ENCODE measurements around the gene STK4.

The STK4 gene

GRCh38 chr20:45091366-45091765, 125.1 kb downstream of the STK4 start:
- no peak for DNase-seq

DNA sequence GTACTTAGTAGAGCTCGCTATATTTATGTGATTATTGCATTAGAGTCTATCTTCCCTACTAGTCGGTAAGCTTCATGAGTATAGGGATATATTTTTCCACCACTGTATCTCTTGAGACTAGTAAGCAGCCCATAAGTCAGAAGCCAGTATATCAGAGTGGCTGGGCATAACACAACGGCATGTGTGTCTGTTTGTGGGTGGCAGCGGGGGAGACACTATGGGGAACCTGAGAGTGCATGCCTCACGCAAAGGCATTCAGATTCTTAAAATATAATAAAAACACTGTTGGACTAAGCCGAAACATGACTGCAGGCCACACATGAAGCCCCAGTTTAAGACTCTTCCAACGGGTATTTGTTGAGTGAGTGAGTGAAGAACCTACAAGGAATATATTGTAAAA, 126.6 kb downstream of the STK4 start:
- no peak for DNase-seq

- DNase-seq = no peak
Measured at GRCh38 chr20:45094201-45094600, 127.9 kb downstream of the STK4 start.

DNA sequence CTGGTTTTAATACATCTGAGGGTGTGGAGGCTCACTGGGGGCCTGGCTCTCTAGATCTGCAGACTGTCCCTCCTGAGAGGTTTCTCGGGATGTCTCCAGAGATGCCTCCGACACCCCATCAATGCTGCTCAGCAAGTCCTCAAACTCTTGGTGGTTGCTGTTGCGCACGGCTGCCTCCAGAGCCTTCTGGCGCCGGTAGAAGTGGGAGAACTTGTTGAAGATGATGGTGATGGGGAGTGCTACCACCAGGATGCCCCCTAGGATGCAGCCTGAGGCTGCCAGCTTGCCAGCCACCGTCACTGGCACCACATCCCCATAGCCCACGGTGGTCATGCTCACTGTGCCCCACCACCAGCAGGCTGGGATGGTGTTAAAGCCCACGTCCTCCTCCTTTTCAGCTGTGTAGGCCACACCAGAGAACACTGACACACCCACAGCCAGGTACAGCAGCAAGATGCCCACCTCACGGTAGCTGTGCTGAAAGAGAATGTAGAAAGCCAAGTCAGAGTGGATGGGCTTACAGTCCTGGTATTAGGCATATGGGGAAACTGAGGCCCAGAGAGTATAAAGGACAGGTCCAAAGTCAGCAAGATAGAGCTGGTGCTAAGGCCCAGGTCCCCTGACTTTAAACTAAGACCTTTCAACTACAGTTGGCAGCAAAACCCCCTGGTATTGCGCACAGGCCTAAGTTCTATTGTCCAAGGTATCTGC, 128.7 kb downstream of the STK4 start:
- no peak for DNase-seq

DNA sequence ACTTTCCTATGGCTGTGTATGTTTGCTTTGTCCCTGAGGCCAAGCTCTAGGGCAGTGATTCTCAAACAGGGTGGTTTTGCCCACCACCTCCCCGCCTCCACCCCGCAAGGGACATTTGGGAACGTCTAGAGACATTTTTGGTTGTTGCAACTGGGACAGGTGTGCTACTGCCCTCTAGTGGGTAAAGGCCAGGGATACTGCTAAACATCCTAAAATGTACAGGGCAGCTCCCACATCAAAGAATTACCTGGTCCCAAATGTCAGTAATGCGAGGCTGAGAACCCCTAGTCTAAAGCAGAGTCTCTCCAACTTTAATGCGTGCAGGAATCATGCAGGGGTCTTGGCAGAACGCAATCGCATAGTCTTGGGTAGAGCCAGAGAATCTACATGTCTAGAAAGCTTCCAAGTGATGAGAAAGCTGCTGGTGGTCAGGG, 129.5 kb downstream of the STK4 start:
- no peak for DNase-seq

- DNase-seq = no peak
Measured at GRCh38 chr20:45096781-45097180, 130.5 kb downstream of the STK4 start.

DNA sequence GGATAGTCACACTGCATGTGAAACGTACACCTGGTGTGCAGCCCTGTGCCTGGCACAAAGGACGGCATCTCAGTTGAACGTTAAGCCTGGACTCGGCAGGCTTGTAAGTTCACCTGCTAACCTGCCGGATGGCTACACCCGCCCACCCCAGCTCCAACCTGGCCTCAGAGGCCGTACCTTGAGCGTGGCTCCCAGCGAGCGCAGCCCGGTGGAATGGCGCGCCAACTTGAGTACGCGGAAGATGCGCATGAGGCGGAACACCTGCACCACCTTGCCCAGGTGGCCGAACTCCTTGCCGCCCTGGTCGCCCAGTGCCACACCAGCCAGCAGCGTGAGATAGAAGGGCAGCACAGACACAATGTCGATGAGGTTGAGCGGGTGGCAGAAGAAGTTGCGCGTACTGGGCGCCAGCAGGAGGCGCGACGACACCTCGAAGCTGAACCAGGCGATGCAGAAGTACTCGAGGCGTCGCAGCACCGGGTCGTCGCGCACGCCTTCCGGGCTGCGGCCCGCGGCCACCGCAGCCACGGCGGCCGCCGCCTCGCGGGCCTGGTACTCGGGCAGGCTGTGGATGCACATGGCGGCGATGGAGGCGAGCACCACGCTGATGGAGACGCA, 131.3 kb downstream of the STK4 start:
- DNase-seq = no peak

GRCh38 chr20:45098103-45098773, 131.9 kb downstream of the STK4 start:
- DNase-seq = no peak

GRCh38 chr20:45100563-45101245, 134.4 kb downstream of the STK4 start, which contains the start of gene KCNS1:
Gene KCNS1 (minus strand): TSS chr20:45101127. CDS start chr20:45099236, 1,891 bp downstream.
- DNase-seq = no peak

GRCh38 chr20:45101333-45101850, 135.1 kb downstream of the STK4 start:
- DNase-seq = no peak

DNA sequence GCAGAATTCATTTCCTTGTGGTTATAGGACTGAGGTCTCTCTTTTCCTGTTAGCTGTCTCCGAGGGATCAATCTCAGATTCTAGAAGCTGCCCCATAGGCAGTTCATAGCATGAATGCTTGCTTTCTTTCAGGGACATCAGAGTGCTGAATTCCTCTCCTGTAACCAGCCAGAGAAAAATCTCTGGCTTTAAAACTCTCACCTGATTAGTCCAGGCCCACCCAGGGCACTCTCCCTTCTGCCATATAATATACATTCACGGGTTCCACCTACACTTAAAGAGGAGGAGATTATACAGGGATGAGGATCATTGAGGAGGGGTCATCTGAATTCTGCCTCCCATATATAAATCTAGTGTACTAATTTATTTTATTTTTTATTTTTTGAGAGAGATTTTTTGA, 136.8 kb downstream of the STK4 start:
- no peak for DNase-seq

DNA sequence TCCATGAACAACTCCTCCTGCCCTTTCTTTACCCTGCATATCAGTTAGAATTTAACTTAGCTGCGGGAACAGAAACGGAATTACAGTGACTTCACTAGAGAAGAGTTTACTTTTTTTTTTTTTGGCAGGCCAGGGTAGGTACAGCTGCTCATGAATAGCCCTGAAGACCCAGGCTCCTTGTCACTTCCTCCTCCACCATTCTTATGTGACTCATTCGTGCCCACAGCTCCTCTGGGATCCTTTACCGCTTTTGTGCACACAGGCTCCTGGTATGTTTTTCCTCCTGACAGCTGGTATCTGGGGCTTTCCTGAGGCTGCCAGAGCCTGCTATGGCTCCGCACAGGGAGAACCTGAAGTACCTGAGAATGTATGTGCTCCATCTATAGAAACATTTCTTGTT, 138.5 kb downstream of the STK4 start:
- no peak for DNase-seq

GRCh38 chr20:45105317-45105716, 139.0 kb downstream of the STK4 start:
- no peak for DNase-seq

- no peak for DNase-seq
Measured at GRCh38 chr20:45109634-45110033, 143.3 kb downstream of the STK4 start.

- no peak for DNase-seq
Measured at GRCh38 chr20:45110301-45110700, 144.0 kb downstream of the STK4 start.

GRCh38 chr20:45111285-45111684, 145.0 kb downstream of the STK4 start:
- DNase-seq = no peak

GRCh38 chr20:45111799-45112471, 145.6 kb downstream of the STK4 start:
- no peak for DNase-seq

GRCh38 chr20:45112754-45113153, 146.4 kb downstream of the STK4 start:
- no peak for DNase-seq

DNA sequence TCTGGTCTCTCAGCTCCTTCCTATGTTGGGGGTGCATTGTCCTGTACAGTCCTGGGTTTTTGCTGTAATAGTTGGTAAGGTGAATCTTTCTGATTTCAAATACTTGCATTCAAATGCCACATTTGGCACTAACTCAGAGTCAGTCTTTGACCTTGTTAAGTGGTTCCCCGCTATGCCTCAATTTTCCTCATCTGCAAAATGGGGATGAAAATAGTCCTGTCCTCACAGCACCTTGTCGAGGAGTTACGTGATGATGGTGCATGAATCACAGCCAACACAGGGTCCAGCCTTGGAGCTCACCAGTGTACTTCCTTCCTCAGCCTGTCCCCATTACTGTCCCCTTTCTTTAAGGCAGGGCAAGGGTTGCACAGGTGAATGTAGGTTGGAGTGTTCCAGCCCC, 147.6 kb downstream of the STK4 start:
- no peak for DNase-seq

- no peak for DNase-seq
Measured at GRCh38 chr20:45114465-45115385, 148.4 kb downstream of the STK4 start, which contains the start of gene WFDC5. Gene WFDC5 (minus strand): TSS chr20:45115174. CDS start chr20:45115083, 91 bp downstream.

DNA sequence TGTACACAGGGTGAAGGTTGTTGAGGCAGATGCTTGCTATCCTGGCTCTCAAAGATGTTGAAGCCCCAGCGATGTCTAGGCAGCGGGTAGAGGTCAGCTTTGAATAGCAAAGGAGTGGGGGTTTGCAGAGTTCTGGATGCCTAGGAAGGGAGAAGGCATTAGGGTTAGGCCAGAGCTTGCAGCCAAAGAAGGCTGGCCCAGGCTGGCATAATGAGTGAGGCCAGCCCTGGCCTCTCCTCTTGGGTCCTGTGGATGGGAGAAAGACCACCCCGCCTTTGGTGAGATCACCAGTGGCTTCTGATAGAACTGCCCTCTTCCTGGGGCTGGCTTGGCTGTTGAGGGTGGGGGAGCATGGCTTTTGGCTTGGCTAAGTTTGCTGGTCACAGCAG, 149.1 kb downstream of the STK4 start:
- DNase-seq = no peak
